ENCODE measurements around the gene TRPC1. TPM values are rescaled to one million over a fixed set of nuclear protein-coding genes. Genes with fewer than 3 reads are reported as not detected.

Gene TRPC1
- total RNA-seq, 1 experiment from 2014 or later, result 18.6 TPM

DNA sequence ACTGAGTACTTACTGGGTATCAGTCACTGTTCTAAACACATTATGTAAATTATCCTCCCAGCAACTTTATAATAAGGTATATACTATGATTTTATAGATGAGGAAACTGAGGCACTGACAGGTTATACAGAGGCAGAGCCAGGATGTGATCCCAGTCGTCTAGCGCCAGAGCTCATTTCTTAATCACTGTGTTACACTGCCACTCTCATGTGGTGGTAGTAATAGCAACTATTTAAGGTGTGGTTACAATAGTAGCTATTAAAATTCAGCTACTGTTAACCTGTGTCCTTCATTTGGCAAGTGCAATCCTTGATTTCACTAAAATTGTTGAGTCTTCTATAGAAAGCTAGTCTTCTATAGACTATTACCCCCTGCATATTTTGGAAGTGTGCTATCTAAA, 43.1 kb upstream of the TRPC1 start:
- Mint-ChIP-seq H3K27ac (no peak overlapping the region), H3K4me3 (no peak overlapping the region), H3K36me3 (ENCODE audit: insufficient read depth in 1 of 3, low read depth in 3 of 3) (peaks cover 1 to 8% (median 3%) of the 10 kb centered on the region in 3 experiments; a peak in 2 of 7 replicates), H3K27me3 (ENCODE audit: low read depth) (no peaks in the 10 kb centered on the region), H3K9me3 (no peaks in the 10 kb centered on the region), H3K4me1 (no peaks in the 10 kb centered on the region)
- Histone ChIP-seq H4K5ac (ENCODE audit: insufficient read length, low read depth, low read length) (no peak overlapping the region), H2BK15ac (ENCODE audit: low read depth, low read length) (no peak overlapping the region), H3K56ac (ENCODE audit: insufficient read length, low read depth, low read length) (no peak overlapping the region), H4K91ac (ENCODE audit: insufficient read length, low read depth, low read length) (no peak overlapping the region), H3K27me3 (ENCODE audit: insufficient read depth, low read length) (no peaks in the 10 kb centered on the region), H4K8ac (replicated peaks; ENCODE audit: insufficient read length, low read depth, low read length) (no peak overlapping the region), H2BK12ac (ENCODE audit: insufficient read length, low read depth, low read length) (no peak overlapping the region), H4K20me1 (ENCODE audit: control insufficient read depth, insufficient read depth, insufficient read length) (no peaks in the 10 kb centered on the region), H3K14ac (ENCODE audit: insufficient read depth, low read length) (no peak overlapping the region), H3T11ph (ENCODE audit: low read length) (no peak overlapping the region), H3K23ac (ENCODE audit: insufficient read length, low read depth, low read length) (no peak overlapping the region), H3K4me2 (ENCODE audit: insufficient read depth, insufficient read length, low read length) (no peak overlapping the region), H3K79me2 (ENCODE audit: insufficient read depth, low read length) (no peaks in the 10 kb centered on the region), H3K9me3 (ENCODE audit: control insufficient read depth, low read depth, low read length) (no peaks in the 10 kb centered on the region), H2BK20ac (ENCODE audit: low read depth, low read length, poor library complexity, severe bottlenecking) (no peak overlapping the region), H2AK5ac (ENCODE audit: insufficient read length, low read length) (no peak overlapping the region), H3K4me1 (ENCODE audit: insufficient read depth, low read length) (no peaks in the 10 kb centered on the region), H3K23me2 (ENCODE audit: insufficient read length, low read depth, low read length, poor library complexity, severe bottlenecking) (no peaks in the 10 kb centered on the region), H3K4ac (ENCODE audit: low read depth, low read length) (no peak overlapping the region), H3K27ac (ENCODE audit: insufficient read length, low read depth, low read length) (no peak overlapping the region), H3K79me1 (ENCODE audit: insufficient read depth, low read depth, low read length, poor library complexity, severe bottlenecking) (no peaks in the 10 kb centered on the region), H3K9ac (ENCODE audit: extremely low read depth, insufficient read length, low read length) (no peak overlapping the region), H3K18ac (ENCODE audit: insufficient read length, low read depth, low read length) (no peak overlapping the region), H2AFZ (ENCODE audit: low read length) (no peak overlapping the region), H2BK120ac (ENCODE audit: low read depth, low read length, poor library complexity, severe bottlenecking) (no peak overlapping the region), H2BK5ac (ENCODE audit: insufficient read length, low read length) (no peak overlapping the region)
- peak; percentile 28; the same call in 2 of the 3 replicates for TF ChIP-seq CTCF (conservative IDR thresholded peaks at IDR 0.05)
- WGBS (ENCODE audit: extremely low coverage, insufficient read length, low lambda C conversion rate), result no CpG with 5 or more reads among the region's 2 CpGs
- DNase-seq, result no peak
